SIG-M5 treated with dmso at 0.1 percent for 504 hours (cell line): ENCODE data around the gene RAB3C.

Experiments
- DNase-seq: peaks from one replicate; lab custom pipeline; 2025; ENCODE audit not compliant: unreplicated experiment; lab: John Stamatoyannopoulos, UW

Gene RAB3C

DNA sequence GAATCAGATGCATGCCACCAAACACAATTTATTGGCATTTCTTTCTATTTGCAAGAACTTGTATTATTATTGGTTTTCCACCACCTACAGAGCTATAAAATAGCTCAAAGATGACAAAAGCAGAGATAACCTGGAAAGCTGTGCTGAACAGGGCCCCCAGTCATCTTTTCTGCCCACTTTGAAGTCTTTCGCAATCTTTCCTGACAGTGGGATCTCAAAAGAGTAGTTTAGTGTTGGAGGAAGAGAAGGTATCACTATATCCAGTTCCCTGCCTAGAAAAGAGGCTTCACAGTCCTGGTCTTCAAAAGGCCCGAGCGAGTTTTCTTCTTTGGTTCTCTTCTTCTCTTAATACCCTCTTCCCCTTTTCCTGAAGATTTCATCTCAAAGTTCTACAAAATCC, 231.0 kb downstream of the RAB3C start:
- no peak for DNase-seq

DNA sequence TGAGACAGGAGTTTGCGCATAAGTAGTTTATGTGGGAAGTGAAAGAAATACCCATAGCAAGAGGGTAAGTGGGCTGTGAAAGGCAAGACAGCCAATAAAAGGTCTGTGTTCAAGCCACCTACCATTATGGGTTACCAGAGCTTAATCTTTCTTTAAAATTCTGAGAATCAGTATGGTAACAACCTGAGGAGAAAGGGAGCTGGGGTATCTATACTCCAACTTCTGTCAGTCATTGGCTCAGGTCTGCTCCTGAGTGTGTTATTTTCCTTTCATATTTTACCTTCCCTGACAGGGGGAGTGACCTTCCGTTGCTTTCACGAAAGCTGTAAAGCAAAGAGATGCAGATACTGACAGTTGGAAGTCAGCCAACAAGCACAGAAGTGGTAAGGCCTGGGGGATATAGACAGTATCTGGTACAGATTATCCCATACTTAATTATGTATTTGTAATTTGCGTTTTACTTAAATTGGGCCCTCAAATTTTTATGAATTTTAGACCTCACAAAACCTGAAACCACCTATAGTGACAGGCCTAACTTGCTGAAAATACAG, 233.4 kb downstream of the RAB3C start:
- DNase-seq, result no peak

DNA sequence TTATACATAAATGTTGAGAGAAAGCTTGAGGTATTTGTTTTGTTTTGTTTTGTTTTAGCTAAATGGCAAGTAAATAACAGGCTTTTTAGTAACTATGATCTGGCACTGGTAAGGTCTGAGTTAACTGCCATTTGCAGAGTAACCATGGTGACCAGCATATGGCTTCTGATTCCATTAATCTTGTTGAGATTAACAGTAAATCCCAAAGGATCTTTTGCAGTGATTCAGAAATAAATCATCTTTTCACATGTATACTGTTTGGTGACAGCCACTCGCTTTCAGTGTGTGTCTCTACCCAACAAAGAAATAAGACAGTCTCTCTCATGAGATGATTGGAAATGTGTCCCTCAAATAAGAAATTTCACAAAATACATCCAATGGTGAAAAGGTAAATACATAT, 235.6 kb downstream of the RAB3C start:
- DNase-seq, result no peak

DNA sequence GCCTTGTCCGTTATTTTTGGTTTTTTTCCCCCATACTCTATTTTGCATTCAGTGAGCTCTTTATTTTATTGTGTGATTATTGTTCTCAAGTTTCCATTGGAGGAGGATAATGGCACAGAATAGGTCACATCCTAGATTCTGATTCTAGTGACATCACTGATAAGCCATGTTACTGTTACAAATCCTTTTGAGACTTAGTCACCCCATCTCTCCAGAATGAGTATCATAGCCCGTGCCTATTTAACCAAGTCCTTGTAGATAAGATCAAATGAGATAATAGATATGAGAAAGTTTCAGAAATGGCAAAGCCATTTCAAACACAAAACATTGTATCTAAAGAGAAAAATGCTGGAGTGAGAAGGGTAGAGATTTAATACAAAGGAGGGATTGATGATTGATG, 242.6 kb downstream of the RAB3C start:
- DNase-seq, result no peak

DNA sequence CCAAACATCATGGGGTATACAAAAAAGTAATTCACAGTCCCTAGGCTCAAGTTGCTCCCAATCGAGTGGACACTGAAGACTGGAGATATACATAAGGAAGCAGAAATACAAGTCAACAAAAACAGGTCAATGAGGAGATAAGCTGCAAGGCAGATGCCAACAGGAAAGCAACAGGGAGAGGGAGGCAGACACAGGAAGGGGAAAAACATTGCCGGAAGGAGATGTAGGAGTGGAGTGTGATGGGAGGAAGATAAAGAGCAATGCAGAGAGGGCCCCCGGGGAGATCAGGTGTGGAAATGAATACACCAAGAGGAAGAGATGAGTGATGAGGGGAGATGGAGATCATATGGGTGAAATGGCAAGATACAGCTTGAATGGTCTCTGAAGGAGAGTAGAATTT, 243.0 kb downstream of the RAB3C start:
- DNase-seq, result no peak

DNA sequence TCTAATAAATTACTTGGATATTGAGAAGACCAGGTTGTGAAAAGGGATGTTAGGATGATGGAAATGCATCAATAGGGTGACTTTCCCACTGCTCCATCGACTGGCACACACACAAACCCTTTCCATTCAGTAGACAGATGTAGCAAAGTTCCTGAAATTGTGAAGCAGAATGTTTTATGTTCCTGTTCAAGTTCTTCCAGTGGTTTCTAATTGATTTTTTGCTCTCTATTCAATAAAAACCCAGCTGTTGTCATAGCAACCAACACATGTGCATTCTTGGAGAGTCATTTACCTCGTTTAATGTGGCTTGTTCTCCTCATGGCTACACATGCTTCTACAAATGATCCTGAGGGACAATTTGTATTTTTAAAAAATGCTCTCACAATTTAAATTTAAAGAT, 244.6 kb downstream of the RAB3C start:
- DNase-seq, result no peak

DNA sequence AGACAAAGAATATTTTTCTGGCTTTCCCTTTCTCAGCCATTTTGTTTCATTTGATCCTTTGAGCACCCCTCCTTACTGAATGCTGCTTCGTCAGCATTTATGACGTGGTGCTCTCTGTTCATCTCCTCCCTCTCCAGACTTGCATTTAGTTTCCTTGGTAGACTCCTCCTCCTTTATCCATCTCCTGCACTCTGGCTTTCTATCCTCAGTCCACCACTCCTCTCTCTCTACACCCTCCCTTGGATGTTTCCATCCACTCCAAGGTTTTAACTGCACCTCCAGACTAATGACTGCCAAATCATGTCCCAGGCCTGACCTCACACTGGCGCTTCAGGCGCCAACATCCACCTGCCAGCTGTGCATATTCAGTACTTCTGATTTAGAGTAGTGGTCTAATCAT, 245.4 kb downstream of the RAB3C start:
- no peak for DNase-seq

DNA sequence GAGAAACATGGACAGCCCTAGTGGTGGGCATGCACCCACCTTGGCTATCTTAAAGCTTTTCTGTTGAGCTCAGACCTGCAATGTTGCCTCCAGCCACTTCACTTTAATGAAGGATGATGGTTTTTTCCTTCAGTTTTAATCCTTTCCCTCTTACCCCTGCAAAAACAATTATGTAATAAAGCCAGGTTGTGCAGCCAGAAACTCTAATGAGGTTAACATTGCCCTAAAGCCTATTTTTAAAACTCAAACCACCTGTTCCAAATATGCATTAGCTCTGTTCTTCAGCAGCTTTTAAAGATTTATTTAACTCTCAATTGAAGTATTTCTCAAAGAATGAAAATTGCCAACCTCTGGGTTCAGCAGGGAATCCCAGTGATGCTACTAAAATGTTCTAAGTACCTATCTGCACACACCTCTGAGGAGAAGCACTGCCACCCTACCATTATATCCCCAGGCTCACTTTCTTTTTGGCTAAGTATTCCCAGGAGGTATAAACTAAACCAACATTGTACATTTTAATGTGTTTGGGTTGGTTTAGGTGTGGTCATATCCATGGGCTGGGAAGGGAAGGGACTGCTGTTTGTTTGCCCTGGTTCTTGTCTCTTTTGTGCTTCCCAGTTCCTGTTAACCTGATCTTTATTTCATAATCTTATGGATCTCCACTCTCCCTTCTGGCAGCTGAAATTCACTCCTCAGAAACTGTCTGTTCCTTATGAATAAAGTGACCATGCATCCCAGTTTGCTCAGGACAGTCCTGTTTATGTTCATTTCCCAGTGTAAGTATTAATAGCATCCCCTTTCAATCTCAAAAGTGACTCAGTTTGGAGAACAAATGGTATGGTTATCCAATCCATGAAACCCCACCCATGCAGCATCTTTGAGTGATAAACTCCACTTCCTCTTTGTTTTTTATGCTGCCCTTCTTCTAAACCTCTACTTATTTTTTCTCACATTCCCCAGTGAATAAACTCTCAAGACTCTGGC, 251.7 kb downstream of the RAB3C start:
- DNase-seq, result no peak

DNA sequence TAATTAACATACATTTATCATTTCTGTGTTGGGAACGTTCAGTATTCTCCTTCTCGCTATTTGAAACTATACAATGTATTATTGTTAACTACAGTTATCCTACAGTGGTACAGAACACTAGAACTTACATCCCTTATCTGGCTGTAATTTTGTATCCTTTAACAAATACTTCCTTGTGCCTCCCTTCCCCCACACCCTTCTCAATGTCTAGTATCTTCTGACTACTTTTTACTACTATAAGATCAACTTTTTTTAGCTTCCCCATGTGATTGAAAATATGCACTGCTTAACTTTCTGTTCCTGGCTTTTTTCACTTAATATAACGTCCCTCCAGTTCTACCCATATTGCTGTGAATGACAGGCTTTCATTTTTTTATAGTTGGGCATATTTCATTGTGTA, 253.5 kb downstream of the RAB3C start:
- no peak for DNase-seq

DNA sequence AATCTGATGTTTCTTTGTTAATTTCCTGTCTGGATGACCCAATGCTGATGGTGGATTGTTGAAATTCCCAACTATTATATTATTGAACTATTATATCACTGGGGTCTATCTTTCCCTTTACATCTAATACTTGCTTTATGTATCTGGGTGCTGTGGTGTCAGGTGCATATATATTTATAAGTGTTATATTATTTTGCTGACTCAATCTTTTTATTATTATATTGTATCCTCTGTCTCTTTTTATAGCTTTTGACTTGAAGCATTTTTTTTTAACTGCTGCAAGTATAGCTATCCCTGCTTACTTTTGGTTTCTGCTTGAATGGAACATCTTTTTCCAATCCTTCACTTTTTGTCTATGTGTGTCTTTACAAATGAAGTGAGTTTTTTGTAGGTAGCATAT, 255.9 kb downstream of the RAB3C start:
- DNase-seq, result no peak

DNA sequence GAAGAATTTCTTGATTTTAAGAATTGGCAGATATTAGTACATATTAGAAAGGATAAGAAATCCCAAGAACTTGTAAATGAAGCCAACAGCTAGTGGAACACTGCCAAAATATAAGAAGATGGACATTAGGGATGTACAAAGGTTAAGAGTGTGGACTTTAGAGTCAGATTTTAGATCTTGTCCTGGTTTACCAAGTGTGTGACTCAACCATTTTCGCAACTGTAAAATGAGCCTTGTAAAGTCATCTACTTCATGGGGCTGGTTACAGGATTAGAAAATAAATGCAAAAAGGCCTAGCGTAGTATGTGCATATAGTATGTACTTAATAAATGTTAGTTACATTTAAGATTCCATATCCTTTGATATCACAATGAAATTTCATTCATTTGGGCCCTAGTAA, 260.0 kb downstream of the RAB3C start:
- DNase-seq, result no peak

DNA sequence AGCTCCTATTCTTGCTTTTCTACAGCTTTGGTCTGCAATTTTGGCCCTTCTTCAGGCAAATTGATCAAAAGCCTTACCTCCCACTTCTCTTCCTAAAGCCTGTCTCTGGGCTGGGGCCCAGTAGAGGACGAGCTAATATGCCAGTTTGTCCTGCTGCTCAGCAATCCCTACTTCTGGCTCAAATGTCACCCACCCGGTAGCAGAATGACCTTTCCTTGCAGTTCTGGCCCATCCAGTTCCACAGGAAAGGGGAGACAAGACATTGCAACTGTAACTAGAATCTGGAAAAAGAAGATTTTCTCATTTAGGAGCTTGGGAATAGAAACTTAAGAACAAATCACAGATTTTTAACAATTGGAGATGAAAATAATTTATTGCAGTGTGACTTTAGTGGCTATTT, 261.5 kb downstream of the RAB3C start:
- no peak for DNase-seq

DNA sequence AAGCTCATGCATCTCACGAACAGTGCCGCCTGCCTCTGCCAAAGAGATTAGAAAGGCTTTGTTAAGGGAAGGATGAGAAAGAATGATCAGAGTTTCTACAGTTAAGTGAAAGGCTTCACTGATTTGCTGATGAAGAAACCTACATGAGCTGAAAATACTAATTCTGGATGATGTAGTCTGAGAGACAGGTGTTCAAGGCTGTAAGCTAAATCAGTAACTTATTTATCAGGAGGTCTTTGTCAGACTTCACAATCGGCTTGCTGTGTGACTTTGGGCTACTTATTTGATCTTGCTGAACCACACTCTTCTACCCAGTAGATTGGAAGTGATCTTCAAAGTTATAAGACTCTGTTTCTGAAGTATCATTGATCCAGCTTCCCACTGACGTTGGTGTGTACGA, 264.2 kb downstream of the RAB3C start:
- DNase-seq, result no peak

DNA sequence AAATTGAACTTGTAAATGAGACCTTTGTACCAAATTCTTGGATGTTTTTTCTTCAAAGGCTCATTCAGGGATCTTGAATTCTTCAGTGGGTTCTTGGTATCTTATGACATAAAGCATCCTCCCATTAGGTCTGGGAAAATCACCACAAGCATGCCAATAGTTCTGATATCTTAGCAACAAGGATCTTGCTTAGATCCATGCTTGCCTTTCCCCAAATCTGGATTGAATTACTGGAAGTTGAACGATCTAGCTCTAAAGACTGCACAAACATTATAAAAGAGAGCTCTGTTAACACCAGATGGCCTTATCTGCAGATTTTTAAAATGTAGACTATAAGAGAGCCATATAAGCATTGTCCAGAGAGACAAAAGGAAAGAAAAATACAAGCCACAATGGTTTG, 266.3 kb downstream of the RAB3C start:
- DNase-seq, result no peak

DNA sequence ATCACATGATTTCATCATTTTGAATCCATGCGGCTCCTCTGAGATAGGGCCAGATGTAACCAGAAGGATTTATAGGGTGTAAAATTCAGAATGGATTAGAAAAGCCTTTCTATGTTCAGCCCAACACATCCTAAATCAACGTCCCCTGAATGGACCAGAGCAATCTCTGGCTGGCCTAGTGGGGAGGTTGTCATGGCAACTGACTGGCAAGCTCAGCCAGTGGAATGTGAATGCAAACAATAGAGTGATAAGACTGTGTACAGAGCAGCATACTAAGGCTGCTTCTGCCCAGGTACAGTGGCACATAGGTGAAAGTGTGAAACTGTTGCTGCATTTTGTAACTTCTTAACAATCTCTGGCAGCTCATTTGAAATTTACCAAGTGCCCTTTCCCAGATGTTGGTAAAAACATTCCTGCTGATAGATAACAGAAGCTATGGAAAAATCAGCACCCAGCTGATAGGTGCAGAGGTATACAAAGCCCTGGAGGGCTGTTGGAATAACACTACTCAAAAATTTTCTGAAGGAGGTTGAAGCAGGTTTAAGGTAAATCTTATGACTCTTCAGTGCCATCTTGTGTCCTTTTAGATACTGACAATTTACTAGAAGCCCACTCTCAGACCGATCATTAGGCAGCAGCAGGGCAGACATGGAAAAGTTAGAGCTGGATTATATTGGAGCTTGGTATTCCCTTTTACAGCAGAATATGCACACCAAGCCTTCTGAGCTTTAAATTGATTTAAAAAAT, 267.2 kb downstream of the RAB3C start:
- peak; percentile 57 for DNase-seq

DNA sequence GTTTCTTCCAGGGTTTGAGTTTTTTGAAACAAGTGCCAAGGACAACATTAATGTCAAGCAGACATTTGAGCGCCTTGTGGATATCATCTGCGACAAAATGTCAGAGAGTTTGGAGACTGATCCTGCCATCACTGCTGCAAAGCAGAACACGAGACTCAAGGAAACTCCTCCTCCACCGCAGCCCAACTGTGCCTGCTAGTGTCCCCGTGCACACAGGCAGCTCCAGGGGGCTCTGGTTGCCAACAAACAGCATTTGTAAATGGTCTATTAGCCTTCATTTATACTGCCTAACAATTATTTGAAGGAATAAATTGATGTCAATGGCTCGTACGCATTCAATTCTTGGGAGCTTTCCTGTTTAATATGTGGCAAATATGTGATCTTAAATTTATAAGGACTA, 268.3 kb downstream of the RAB3C start:
- DNase-seq, result no peak

DNA sequence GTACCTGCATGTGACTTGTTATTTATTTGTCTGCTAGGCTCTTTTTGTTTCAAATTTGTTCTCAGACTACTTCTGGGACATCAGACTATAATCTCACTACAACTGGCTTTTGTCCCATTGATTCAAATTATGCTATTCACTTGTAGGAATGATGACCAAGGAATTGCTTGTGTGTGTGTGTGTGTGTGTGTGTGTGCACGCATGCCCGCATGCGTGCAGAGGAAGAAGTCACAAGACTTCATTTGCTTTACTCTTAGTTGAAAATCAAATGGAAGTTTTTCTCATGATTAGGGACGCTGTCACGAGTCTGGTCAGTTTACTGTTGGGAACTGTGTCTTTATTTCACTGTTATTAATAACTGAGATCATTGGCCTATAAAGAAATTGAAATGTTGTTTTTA, 268.7 kb downstream of the RAB3C start:
- no peak for DNase-seq

DNA sequence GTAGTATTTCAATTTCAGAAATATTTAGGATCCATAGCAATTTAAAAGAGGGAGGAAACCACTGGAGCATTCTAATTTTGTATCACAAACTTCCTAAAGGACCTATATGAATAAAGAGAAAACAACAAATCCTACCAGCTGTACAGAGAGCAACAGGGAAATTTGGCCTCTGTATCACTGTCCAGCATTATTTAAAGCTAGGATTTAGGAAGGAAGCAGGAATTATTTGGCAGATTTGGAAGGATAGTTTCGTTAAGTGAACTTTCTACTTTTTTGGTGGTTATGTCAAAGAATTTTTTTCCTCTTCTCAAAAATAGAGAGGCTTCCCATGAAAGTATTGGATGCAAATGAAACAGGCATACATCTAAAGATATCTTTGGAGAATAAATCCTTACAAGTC, 269.7 kb downstream of the RAB3C start:
- DNase-seq, result no peak

DNA sequence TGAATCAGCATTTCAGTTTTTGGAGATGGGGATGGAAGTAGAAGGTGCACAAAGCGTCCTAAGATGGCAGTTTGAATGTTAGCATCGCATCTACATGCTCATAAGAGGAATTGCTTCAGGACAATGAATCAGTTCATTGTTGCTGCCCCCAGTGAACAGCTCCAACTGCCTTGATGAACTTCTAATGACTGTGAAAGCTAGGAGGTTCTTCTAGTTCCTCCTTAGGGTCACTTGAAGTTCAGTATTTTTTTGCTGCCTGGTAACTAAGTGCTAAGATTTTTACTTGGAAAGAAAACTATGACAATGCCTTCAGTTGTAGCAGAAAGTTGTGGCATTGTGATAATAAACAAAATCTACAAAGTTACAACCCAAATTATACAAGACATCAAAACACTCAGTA, 271.6 kb downstream of the RAB3C start:
- DNase-seq, result peak; percentile 34

DNA sequence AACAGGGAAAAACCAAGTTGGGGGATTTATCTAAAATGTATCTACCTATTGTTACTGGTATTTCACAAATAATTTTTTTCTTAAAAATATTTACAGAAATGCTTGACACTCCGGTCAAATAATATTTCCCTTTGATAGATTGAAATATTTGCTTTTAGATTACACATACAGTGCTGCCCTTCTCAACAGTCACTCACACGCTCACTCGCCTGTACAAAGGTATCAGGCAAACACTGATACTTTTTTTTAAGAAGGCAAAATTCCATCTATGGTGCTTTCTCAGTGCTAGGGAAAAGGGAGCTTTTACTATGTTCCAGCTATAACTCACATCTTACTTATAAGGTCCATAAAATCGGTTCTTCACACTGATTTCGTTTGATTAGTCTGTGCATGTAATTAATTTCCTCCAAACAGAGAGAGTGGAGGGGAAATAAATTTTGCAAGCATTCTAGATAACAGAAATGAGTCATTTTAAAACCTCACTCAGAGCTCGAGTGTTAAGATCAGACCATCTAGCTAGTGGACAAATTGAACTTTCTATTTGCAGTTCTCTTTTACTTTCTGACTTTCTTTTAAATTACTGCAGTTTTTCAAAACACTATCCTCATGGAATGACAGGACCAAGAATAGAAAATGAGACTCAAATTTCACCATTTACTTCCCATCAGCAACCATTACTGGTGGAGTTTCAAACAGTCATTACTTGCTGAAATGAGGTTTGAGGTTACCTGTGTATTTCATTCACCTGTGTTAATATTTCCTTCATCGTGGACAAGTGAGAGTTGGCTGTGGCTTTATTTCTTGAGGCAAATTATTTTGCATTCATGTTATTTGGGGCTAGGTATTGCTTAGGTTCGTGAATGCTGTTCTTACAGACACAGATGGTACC, 273.2 kb downstream of the RAB3C start:
- no peak for DNase-seq

DNA sequence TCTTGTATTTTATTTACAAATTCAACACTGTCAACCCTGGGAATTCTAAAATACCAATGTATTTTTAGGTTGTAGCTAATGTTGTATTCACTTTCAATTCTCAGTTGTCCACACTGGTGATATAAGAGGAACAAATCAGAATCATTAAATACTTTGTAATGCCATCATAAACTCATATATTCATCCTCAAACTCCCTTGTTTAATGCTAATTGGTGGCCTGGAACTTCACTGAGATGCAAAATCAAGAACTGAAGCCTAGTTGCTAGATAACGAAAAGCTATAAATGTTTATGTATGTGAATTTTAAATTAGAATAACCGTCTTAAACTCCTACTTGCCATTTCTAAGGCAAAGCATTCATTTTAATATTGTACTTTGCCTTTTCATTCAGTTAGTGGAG, 274.7 kb downstream of the RAB3C start:
- DNase-seq, result no peak
